OCI-LY3 (cell line): ENCODE results near the gene SYNE3.

Experiments used
- H2AFZ ChIP-seq: fragments of 200-600, 300-600 bp; shearing (Covaris generic); 2 replicates; pipeline ENCODE4 v1.6.0; 2014; ENCODE audit warnings: antibody characterized with exemption, low read depth, low read length
- H3K27ac ChIP-seq: fragments of 200-600, 300-600 bp; sonication (generic); 2 replicates; pipeline ENCODE4 v1.5.1; 2014; ENCODE audit warnings: mild to moderate bottlenecking, low read length, moderate library complexity, mixed read lengths
- H3K27me3 ChIP-seq: fragments of 200-600, 300-600 bp; sonication (generic); 2 replicates; pipeline ENCODE4 v1.6.1; 2014; ENCODE audit warnings: low read depth, low read length, mixed read lengths
- H3K36me3 ChIP-seq: fragments of 200-600, 300-600 bp; sonication (generic); replicated peaks from 2 replicates; pipeline ENCODE3; 2014; ENCODE audit warnings: low read depth, low read length, mixed read lengths
- H3K4me1 ChIP-seq: fragments of 300-600, 200-600 bp; sonication (generic); 2 replicates; pipeline ENCODE4 v1.6.1; 2014; ENCODE audit warnings: low read length, mixed read lengths
- H3K4me2 ChIP-seq: fragments of 200-600, 300-600 bp; sonication (generic); 2 replicates; pipeline ENCODE4 v1.6.1; 2014; ENCODE audit warnings: low read length, mixed read lengths
- H3K4me3 ChIP-seq: fragments of 300-600, 200-600 bp; sonication (generic); 2 replicates; pipeline ENCODE4 v1.5.1; 2014; ENCODE audit warnings: antibody characterized with exemption, mild to moderate bottlenecking, low read length, moderate library complexity
- H3K79me2 ChIP-seq: fragments of 300-600, 200-600 bp; shearing (Covaris generic); 2 replicates; pipeline ENCODE4 v1.6.1; 2014; ENCODE audit warnings: mild to moderate bottlenecking, low read length, mixed read lengths
- H3K9ac ChIP-seq: fragments of 300-600, 200-600 bp; shearing (Covaris generic); 2 replicates; pipeline ENCODE4 v1.6.0; 2014; ENCODE audit warnings: mild to moderate bottlenecking, low read length, moderate library complexity
- H3K9me3 ChIP-seq: fragments of 200-600, 300-600 bp; shearing (Covaris generic); 2 replicates; pipeline ENCODE4 v1.6.1; 2014; ENCODE audit warnings: low read length, mixed read lengths; ENCODE audit not compliant: insufficient read depth
- H4K20me1 ChIP-seq: fragments of 200-600, 300-600 bp; sonication (generic); 2 replicates; pipeline ENCODE4 v1.6.1; 2016; ENCODE audit warnings: low read length, mixed read lengths; ENCODE audit not compliant: insufficient read depth
- EZH2phosphoT487 ChIP-seq: fragments of 200-600 bp; shearing (Covaris generic); IDR thresholded peaks from 2 replicates; pipeline ENCODE4 v1.6.1; 2018; ENCODE audit warnings: antibody characterized with exemption, mixed run types, low read depth
- TF ChIP-seq, protein P1 (sequence below): fragments of 200-600, 300-600 bp; sonication (generic); IDR thresholded peaks from 2 replicates; pipeline ENCODE4 v1.5.1; 2014; ENCODE audit warnings: antibody characterized with exemption, low read length, low read depth

Gene SYNE3

GRCh38 chr14:95489214-95490137 lies 27.0 kb downstream of the SYNE3 start:
- no peak overlapping the region for H3K4me3 ChIP-seq
- TF ChIP-seq EZH2phosphoT487: no peak
- TF ChIP-seq, protein P1, sequence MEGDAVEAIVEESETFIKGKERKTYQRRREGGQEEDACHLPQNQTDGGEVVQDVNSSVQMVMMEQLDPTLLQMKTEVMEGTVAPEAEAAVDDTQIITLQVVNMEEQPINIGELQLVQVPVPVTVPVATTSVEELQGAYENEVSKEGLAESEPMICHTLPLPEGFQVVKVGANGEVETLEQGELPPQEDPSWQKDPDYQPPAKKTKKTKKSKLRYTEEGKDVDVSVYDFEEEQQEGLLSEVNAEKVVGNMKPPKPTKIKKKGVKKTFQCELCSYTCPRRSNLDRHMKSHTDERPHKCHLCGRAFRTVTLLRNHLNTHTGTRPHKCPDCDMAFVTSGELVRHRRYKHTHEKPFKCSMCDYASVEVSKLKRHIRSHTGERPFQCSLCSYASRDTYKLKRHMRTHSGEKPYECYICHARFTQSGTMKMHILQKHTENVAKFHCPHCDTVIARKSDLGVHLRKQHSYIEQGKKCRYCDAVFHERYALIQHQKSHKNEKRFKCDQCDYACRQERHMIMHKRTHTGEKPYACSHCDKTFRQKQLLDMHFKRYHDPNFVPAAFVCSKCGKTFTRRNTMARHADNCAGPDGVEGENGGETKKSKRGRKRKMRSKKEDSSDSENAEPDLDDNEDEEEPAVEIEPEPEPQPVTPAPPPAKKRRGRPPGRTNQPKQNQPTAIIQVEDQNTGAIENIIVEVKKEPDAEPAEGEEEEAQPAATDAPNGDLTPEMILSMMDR: no peak
- no peak overlapping the region for H3K4me2 ChIP-seq
- no peak overlapping the region for H2AFZ ChIP-seq
- no peak overlapping the region for H3K9ac ChIP-seq
- no peaks in the 10 kb centered on the region for H3K9me3 ChIP-seq
- peaks cover 90% of the 10 kb centered on the region for H3K79me2 ChIP-seq
- H4K20me1 ChIP-seq: peaks cover 16% of the 10 kb centered on the region; the same call in 1 of the 2 replicates
- H3K27me3 ChIP-seq: no peaks in the 10 kb centered on the region
- peaks cover 48% of the 10 kb centered on the region for H3K4me1 ChIP-seq
- peaks cover 13% of the 10 kb centered on the region for H3K36me3 ChIP-seq
- H3K27ac ChIP-seq: no peak overlapping the region

GRCh38 chr14:95488376-95489213 lies 27.9 kb downstream of the SYNE3 start:
- H3K4me2 ChIP-seq: no peak overlapping the region
- no peaks in the 10 kb centered on the region for H3K9me3 ChIP-seq
- H3K27ac ChIP-seq: no peak overlapping the region
- TF ChIP-seq, protein P1: no peak
- no peak for TF ChIP-seq EZH2phosphoT487
- H3K4me1 ChIP-seq: peaks cover 40% of the 10 kb centered on the region
- no peak overlapping the region for H3K9ac ChIP-seq
- H3K4me3 ChIP-seq: no peak overlapping the region
- peaks cover 13% of the 10 kb centered on the region for H3K36me3 ChIP-seq
- H3K27me3 ChIP-seq: no peaks in the 10 kb centered on the region
- peaks cover 19% of the 10 kb centered on the region for H4K20me1 ChIP-seq
- peaks cover 89% of the 10 kb centered on the region for H3K79me2 ChIP-seq
- H2AFZ ChIP-seq: no peak overlapping the region

DNA sequence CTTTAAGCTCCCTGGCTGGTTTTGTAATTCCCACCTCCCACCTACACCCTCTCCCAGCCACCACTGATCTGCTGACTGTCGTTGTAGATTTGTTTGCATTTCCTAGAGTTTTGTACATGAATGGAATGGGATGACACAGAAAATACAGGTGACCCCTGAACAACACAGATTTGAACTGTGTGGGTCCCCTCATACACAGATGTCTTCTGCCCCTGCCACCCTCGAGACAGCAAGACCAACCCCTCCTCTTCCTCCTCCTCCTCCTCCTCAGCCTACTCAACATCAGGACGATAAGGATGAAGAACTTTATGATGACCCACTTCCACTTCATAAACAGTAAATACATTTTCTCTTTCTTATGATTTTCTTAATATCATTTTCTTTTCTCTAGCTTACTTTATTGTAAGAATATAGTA lies 28.8 kb downstream of the SYNE3 start:
- Histone ChIP-seq H3K4me3 (peak overlapping the region; percentile 62), H3K79me2 (peaks cover 85% of the 10 kb centered on the region), H3K27ac (peak overlapping the region; percentile 68), H3K9ac (peak overlapping the region; percentile 38), H3K36me3 (peaks cover 13% of the 10 kb centered on the region), H2AFZ (no peak overlapping the region), H3K27me3 (no peaks in the 10 kb centered on the region), H4K20me1 (peaks cover 19% of the 10 kb centered on the region), H3K4me2 (peak overlapping the region; percentile 75), H3K4me1 (peaks cover 40% of the 10 kb centered on the region), H3K9me3 (no peaks in the 10 kb centered on the region)
- no peak for TF ChIP-seq EZH2phosphoT487
- TF ChIP-seq, protein P1: no peak
